ENCODE data around the gene OR2T4.

GRCh38 chr1:248375446-248375845 lies 14.0 kb downstream of the OR2T4 start, which contains the start of gene OR2T6:
- TF ChIP-seq CTCF (conservative IDR thresholded peaks at IDR 0.05) = no peak
- TF ChIP-seq ZFX (IDR thresholded peaks at IDR 0.05) = no peak
